NT2/D1 (cell line): ENCODE results near the gene GCN1.

Experiments used
- DNase-seq: peaks from one replicate; pipeline ENCODE4 v3.0.0-alpha.2; 2011; ENCODE audit warnings: low read depth, low spot score
- H3K27me3 ChIP-seq: 2 replicates; pipeline ENCODE4 v1.6.0; 2011; ENCODE audit warnings: mild to moderate bottlenecking; ENCODE audit not compliant: insufficient read length, insufficient read depth
- H3K36me3 ChIP-seq: 2 replicates; pipeline ENCODE4 v1.6.1; 2011; ENCODE audit warnings: mild to moderate bottlenecking, low read length, mixed read lengths; ENCODE audit not compliant: insufficient read depth, insufficient read length
- H3K4me1 ChIP-seq: 2 replicates; pipeline ENCODE4 v1.5.1; 2011; ENCODE audit not compliant: insufficient read depth, insufficient read length
- H3K4me3 ChIP-seq: 2 replicates; pipeline ENCODE4 v1.5.1; 2011; ENCODE audit warnings: low read depth; ENCODE audit not compliant: insufficient read length
- H3K9ac ChIP-seq: 2 replicates; pipeline ENCODE4 v1.6.0; 2011; ENCODE audit warnings: low read depth; ENCODE audit not compliant: insufficient read length
- H3K9me3 ChIP-seq: 2 replicates; pipeline ENCODE4 v1.5.1; 2011; ENCODE audit warnings: mild to moderate bottlenecking, low read length; ENCODE audit not compliant: insufficient read depth
- SUZ12 ChIP-seq: IDR thresholded peaks from 2 replicates; pipeline ENCODE4 v1.6.1; 2011; ENCODE audit not compliant: insufficient read length, insufficient read depth; ENCODE audit errors: extremely low read depth
- YY1 ChIP-seq: IDR thresholded peaks from 2 replicates; pipeline ENCODE4 v1.6.1; 2011; ENCODE audit not compliant: insufficient read length, insufficient read depth
- ZNF274 ChIP-seq: IDR thresholded peaks from 2 replicates; pipeline ENCODE4 v1.6.1; 2011; ENCODE audit warnings: mild to moderate bottlenecking, low read depth, low read length

The GCN1 gene

DNA sequence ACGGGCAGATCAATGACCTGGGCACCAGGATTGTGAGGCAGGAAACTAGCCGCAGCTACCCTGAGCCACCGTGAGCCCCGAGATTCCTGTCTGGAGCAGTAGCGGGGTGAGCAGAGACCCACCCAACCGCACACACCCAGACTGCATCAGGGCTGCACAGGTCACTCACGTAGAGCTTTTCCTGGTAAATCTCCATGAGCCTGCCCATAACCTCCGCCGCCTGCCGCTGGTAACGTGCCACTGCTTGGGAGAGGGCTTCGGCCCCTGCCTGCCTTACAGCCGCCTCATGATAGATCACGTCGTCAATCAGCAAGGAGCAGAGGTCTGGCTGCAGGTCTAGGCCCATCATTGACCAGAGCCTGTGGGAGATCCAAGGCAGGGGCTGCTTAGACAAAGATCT, 39.4 kb downstream of the GCN1 start:
- H3K4me1 ChIP-seq: no peaks in the 10 kb centered on the region
- no peaks in the 10 kb centered on the region for H3K9me3 ChIP-seq
- peaks cover 93% of the 10 kb centered on the region for H3K36me3 ChIP-seq
- no peaks in the 10 kb centered on the region for H3K27me3 ChIP-seq
- no peak for TF ChIP-seq ZNF274
- TF ChIP-seq SUZ12: no peak
- no peak for TF ChIP-seq YY1
- DNase-seq: no peak
- no peak overlapping the region for H3K9ac ChIP-seq
- no peak overlapping the region for H3K4me3 ChIP-seq

DNA sequence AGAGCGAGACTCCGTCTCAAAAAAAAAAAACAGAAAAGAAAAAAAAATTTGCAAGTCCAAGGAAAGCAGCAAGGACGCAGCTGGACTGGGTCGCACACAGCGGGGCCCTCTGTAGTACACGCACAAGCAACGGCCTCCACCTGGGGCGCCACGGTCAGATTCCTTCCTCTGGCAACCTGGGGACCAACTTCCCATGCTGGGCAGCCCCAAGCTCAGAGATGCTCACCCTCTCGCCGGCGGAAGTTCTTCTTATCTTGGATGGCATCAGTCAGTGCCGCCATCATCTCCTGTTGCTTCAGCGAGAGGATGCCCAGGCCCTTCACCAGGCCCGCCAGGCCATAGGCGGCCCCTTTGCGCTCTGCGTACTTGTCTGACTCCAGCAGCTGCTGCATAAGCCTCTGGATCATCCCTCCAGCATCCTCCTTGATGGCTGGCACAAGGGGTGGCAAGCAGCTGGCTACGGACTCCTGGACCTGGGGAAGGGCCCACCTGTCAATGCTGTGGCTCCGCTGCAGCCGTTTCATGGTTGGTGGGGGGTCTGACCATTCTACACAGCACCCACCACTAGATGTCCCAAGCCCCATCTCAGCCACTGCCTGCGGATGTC, 43.5 kb downstream of the GCN1 start:
- Histone ChIP-seq H3K9ac (no peak overlapping the region), H3K27me3 (no peaks in the 10 kb centered on the region), H3K9me3 (no peaks in the 10 kb centered on the region), H3K4me1 (no peaks in the 10 kb centered on the region), H3K4me3 (no peak overlapping the region), H3K36me3 (peaks cover 94% of the 10 kb centered on the region)
- no peak for DNase-seq
- no peak for TF ChIP-seq ZNF274
- no peak for TF ChIP-seq SUZ12
- no peak for TF ChIP-seq YY1

DNA sequence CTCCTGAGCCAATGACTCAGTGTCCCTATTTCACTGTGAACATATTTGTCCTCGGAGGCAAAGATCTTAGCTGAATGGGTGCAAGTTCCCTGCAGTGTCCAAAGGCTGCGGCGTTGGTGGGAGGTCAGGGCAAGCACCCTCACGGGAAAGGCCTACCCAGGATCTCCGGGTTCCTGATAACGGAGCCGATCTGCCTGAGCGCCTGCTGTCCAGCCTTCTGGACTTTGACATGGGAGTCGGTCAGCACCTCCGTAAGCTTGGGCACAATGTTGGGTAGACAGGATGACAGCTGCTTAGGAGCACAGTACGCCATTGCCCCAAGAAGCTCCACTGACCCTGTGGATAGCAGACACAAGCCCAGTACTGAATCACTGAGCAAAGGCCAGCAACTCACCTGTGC, 46.5 kb downstream of the GCN1 start:
- Histone ChIP-seq H3K9ac (no peak overlapping the region), H3K4me3 (no peak overlapping the region), H3K27me3 (no peaks in the 10 kb centered on the region), H3K36me3 (peaks cover 93% of the 10 kb centered on the region), H3K4me1 (no peaks in the 10 kb centered on the region), H3K9me3 (no peaks in the 10 kb centered on the region)
- no peak for DNase-seq
- TF ChIP-seq ZNF274 (no peak), YY1 (no peak), SUZ12 (no peak)

DNA sequence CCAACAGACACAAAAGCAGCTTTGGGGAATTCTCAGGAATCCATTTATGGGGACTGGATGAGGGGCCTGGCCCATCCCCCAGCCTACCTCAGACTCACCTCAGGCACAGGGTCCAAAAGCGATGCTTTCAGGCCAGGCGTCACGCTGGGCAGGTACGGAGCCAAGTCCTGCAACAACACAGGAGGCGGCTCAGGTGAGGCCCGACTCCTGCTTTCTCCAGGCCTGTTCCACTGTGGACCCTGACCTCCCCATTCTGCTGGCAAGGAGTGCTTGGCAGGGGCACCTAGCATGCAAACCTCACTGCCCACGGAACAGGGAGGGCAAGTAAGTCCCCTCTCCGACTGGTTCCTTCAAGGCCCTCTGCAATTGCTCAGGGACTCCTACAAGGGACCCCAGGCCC, 49.4 kb downstream of the GCN1 start:
- no peaks in the 10 kb centered on the region for H3K9me3 ChIP-seq
- no peak overlapping the region for H3K9ac ChIP-seq
- DNase-seq: no peak
- H3K4me3 ChIP-seq: no peak overlapping the region
- TF ChIP-seq YY1 (no peak), ZNF274 (no peak), SUZ12 (no peak)
- no peaks in the 10 kb centered on the region for H3K4me1 ChIP-seq
- H3K27me3 ChIP-seq: no peaks in the 10 kb centered on the region
- H3K36me3 ChIP-seq: peaks cover 97% of the 10 kb centered on the region

DNA sequence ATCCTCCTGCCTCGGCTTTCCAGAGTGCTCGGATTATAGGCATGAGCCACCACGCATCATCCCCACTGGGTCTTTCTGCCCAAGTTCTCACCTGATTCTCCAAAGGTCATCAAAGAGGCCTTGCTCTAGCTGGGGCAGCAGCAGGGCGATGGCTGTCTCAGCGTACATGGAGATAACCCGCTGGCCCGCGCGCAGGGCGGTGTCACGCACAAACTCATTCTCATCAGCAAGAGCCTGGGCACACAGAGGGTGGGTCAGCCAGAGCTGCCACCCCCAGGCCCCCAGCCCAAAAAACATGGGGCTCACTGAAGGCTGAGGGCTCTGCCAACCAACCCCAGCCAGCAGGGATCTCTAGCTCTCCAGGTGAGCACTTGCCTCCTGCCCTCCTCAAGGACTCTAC, 50.3 kb downstream of the GCN1 start:
- DNase-seq: no peak
- TF ChIP-seq SUZ12 (no peak), ZNF274 (no peak), YY1 (no peak)
- H3K36me3 ChIP-seq: peaks cover 97% of the 10 kb centered on the region

DNA sequence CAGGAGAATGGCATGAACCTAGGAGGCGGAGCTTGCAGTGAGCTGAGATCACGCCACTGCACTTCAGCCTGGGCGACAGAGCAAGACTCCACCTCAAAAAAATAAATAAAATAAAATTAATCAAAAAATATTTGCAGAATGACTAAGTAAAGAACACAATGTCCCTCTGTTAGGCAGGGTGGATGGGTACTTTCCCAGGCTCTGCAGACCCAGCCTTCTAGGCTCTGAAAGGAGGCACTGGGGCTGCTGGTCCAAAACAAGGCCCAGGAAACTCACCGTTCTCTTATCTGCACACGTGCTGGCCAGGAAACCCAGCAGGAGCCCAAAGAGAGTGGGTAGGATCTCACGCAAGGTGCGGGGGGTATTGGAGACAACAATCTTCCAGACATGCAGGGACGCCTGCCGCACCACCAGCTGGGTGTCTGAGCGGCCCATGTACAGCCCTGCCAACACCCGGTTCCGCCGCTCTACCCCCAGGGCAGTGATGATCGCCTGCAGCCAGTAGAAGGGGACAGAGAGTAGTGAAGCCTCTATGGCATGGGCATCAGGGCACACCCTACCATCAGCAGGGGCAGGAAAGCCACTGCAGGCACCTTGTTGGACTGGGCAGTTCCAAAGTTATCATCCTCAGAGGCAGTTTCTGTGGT, 52.2 kb downstream of the GCN1 start:
- DNase-seq: no peak
- Histone ChIP-seq H3K4me1 (no peaks in the 10 kb centered on the region), H3K27me3 (no peaks in the 10 kb centered on the region), H3K36me3 (peaks cover 97% of the 10 kb centered on the region), H3K4me3 (no peak overlapping the region), H3K9ac (no peak overlapping the region), H3K9me3 (no peaks in the 10 kb centered on the region)
- no peak for TF ChIP-seq YY1
- no peak for TF ChIP-seq SUZ12
- TF ChIP-seq ZNF274: no peak

More for the DNA sequence above, 50.3 kb downstream of the GCN1 start:
- Histone ChIP-seq H3K4me3 (no peak overlapping the region), H3K4me1 (no peaks in the 10 kb centered on the region), H3K9ac (no peak overlapping the region), H3K27me3 (no peaks in the 10 kb centered on the region), H3K9me3 (no peaks in the 10 kb centered on the region)

DNA sequence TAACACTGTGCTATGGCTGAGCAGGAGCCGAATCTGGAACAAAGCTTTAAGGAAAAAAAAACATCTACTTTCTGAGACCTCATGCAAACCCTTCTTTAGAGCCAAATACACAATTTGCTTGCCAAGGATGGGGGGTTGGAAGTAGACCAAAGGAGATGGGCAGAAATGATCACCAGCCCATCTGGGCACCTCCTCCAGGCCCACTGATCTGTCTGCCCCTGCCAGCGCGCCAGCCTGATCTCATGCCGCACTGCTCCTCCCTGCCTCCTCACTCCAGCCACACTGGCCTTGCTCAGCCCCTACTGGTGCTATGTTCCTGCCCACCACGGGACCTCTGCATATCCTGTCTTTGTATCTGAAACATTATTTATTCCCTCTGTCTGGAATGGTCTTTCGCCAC, 53.2 kb downstream of the GCN1 start:
- Histone ChIP-seq H3K9ac (no peak overlapping the region), H3K4me3 (no peak overlapping the region), H3K36me3 (peaks cover 97% of the 10 kb centered on the region), H3K4me1 (no peaks in the 10 kb centered on the region), H3K9me3 (no peaks in the 10 kb centered on the region), H3K27me3 (no peaks in the 10 kb centered on the region)
- no peak for DNase-seq
- TF ChIP-seq YY1 (no peak), ZNF274 (no peak), SUZ12 (no peak)
